SU-DHL-6 (cell line): Measurements from ENCODE around the gene NTRK2.

Source experiments
- EZH2phosphoT487 ChIP-seq: fragments of 200-600 bp; sonication (generic), shearing (Covaris generic); conservative IDR thresholded peaks from 2 replicates; pipeline ENCODE4 v1.6.1; 2018; ENCODE audit warnings: mild to moderate bottlenecking, antibody characterized with exemption, low read length, moderate library complexity, mixed read lengths
- TF ChIP-seq, protein P1 (sequence below): fragments of 200-600 bp; sonication (generic); IDR thresholded peaks from one replicate; pipeline ENCODE4 v1.5.1; 2017; ENCODE audit warnings: antibody characterized with exemption, mild to moderate bottlenecking, low read length, moderate library complexity; ENCODE audit not compliant: insufficient read depth, poor library complexity, severe bottlenecking

DNA sequence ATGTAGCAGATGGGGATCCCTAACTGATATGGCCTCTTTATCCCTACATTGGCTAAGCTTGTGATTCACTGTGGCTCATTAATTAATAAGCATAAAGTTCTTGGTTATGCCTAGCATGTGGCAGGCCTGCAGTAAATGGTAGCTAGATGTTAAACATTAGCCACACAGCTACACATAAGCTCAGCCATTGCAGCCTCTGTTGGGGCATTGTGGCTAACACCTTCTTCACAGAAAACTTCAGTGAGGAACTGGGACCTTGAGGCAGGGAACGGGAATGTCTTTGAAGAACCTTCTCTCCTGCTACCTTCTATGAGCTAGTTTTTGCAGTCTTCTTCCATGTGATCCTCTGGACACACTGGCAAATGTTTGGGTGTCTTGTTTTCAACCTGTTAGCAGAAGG is 338.2 kb downstream of the NTRK2 start:
- TF ChIP-seq, protein P1, sequence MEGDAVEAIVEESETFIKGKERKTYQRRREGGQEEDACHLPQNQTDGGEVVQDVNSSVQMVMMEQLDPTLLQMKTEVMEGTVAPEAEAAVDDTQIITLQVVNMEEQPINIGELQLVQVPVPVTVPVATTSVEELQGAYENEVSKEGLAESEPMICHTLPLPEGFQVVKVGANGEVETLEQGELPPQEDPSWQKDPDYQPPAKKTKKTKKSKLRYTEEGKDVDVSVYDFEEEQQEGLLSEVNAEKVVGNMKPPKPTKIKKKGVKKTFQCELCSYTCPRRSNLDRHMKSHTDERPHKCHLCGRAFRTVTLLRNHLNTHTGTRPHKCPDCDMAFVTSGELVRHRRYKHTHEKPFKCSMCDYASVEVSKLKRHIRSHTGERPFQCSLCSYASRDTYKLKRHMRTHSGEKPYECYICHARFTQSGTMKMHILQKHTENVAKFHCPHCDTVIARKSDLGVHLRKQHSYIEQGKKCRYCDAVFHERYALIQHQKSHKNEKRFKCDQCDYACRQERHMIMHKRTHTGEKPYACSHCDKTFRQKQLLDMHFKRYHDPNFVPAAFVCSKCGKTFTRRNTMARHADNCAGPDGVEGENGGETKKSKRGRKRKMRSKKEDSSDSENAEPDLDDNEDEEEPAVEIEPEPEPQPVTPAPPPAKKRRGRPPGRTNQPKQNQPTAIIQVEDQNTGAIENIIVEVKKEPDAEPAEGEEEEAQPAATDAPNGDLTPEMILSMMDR = no peak
- TF ChIP-seq EZH2phosphoT487 = no peak
